Choroid plexus epithelial cell (primary cell): ENCODE measurements around the gene COX7A1.
A peak's percentile ranks its signal among the peaks of the same experiment; 100 is the strongest.

Experiments
- DNase-seq: peaks from one replicate; pipeline ENCODE4 v3.0.0-alpha.2; 2010; ENCODE audit warnings: low read depth
- H3K4me3 ChIP-seq: 2 replicates; pipeline ENCODE4 v1.5.1; 2011; ENCODE audit warnings: low read depth, mild to moderate bottlenecking, control low read depth, low read length, moderate library complexity
- CTCF ChIP-seq: conservative IDR thresholded peaks from 2 replicates; pipeline ENCODE4 v1.5.1; 2011; ENCODE audit warnings: low read depth, mild to moderate bottlenecking, control low read depth, inconsistent platforms, low read length, moderate library complexity

The COX7A1 gene

GRCh38 chr19:36110487-36111199, 41.6 kb downstream of the COX7A1 start, which contains the start of gene OVOL3:
TSS of gene OVOL3 (plus strand) at chr19:36111143. CDS start at chr19:36111203, 60 bp downstream.
- TF ChIP-seq CTCF, result no peak
- H3K4me3 ChIP-seq, result no peak within 1 kb of the TSS
- no peak for DNase-seq

- no peak overlapping the region for H3K4me3 ChIP-seq
- TF ChIP-seq CTCF, result no peak
- DNase-seq, result no peak
Measured at GRCh38 chr19:36108684-36109083, 43.6 kb downstream of the COX7A1 start.

- no peak overlapping the region for H3K4me3 ChIP-seq
- DNase-seq, result no peak
- TF ChIP-seq CTCF, result no peak
Measured at GRCh38 chr19:36106991-36107390, 45.3 kb downstream of the COX7A1 start.

GRCh38 chr19:36106441-36106840, 45.8 kb downstream of the COX7A1 start:
- TF ChIP-seq CTCF, result no peak
- no peak overlapping the region for H3K4me3 ChIP-seq
- DNase-seq, result no peak

GRCh38 chr19:36103842-36104552, 48.2 kb downstream of the COX7A1 start:
- peak; percentile 13 for DNase-seq
- no peak for TF ChIP-seq CTCF
- H3K4me3 ChIP-seq, result no peak overlapping the region

GRCh38 chr19:36103040-36103626, 49.1 kb downstream of the COX7A1 start:
- no peak for DNase-seq
- no peak for TF ChIP-seq CTCF
- no peak overlapping the region for H3K4me3 ChIP-seq
